CD4-positive, CD25-positive, alpha-beta regulatory T cell (primary cell): ENCODE data around the gene DIP2B. TPM values are rescaled to one million over a fixed set of nuclear protein-coding genes. Genes with fewer than 3 reads are reported as not detected.
A peak's percentile ranks its signal among the peaks of the same experiment; 100 is the strongest.

Experiments
- ATAC-seq, 2 donors: fragments of 150-1000 bp; cut with Tn5 transposase; one replicate each; pipeline ENCODE4 v1.10.0; 2021; ENCODE audit warnings: low read depth in 2 of 2, moderate number of reproducible peaks in 2 of 2, moderate library complexity in 1 of 2
- DNase-seq, 3 donors: peaks; one replicate each; pipeline versions ENCODE4 v3.0.0 to v3.0.0-alpha.2; 2012 to 2022; ENCODE audit warnings: mixed read lengths in 1 of 3
- H3K27ac ChIP-seq: one replicate; pipeline ENCODE4 v1.7.0; 2013; ENCODE audit warnings: mild to moderate bottlenecking, low read length; ENCODE audit not compliant: insufficient read depth, poor library complexity, severe bottlenecking
- H3K27me3 ChIP-seq: one replicate; pipeline ENCODE4 v1.7.0; 2013; ENCODE audit warnings: low read length; ENCODE audit not compliant: control insufficient read depth, insufficient read depth
- H3K36me3 ChIP-seq: one replicate; pipeline ENCODE4 v1.7.0; 2013; ENCODE audit warnings: mild to moderate bottlenecking, low read length, moderate library complexity; ENCODE audit not compliant: control insufficient read depth, insufficient read depth
- H3K4me1 ChIP-seq: 2 replicates; pipeline ENCODE4 v1.7.0; 2013; ENCODE audit warnings: mild to moderate bottlenecking, low read length; ENCODE audit not compliant: insufficient read depth, control insufficient read depth, poor library complexity, severe bottlenecking
- H3K4me3 ChIP-seq: one replicate; pipeline ENCODE4 v1.7.0; 2013; ENCODE audit warnings: low read depth, mild to moderate bottlenecking, low read length, moderate library complexity
- H3K9me3 ChIP-seq, 2 experiments: 1 replicate in 1 of 2; 2 replicates in 1 of 2; pipeline ENCODE4 v1.7.0; 2013; ENCODE audit warnings: low read length in 2 of 2, mild to moderate bottlenecking in 1 of 2, moderate library complexity in 1 of 2; ENCODE audit not compliant: control insufficient read depth in 2 of 2
- H3K27ac Mint-ChIP-seq, 3 donors: one replicate each; pipeline ENCODE4 v1.8.0; 2020 to 2022; ENCODE audit warnings: mild to moderate bottlenecking in 3 of 3, mixed read lengths in 3 of 3, moderate library complexity in 2 of 3
- H3K27me3 Mint-ChIP-seq: one replicate; pipeline ENCODE4 v1.8.0; 2022; ENCODE audit warnings: mild to moderate bottlenecking, mixed read lengths
- H3K36me3 Mint-ChIP-seq: one replicate; pipeline ENCODE4 v1.8.0; 2020; ENCODE audit warnings: mixed read lengths
- H3K4me1 Mint-ChIP-seq, 4 donors: one replicate each; pipeline ENCODE4 v1.8.0; 2020 to 2022; ENCODE audit warnings: mixed read lengths in 4 of 4, mild to moderate bottlenecking in 1 of 4
- H3K4me3 Mint-ChIP-seq, 4 donors: one replicate each; pipeline ENCODE4 v1.8.0; 2020 to 2022; ENCODE audit warnings: mild to moderate bottlenecking in 4 of 4, mixed read lengths in 4 of 4, moderate library complexity in 3 of 4
- H3K9me3 Mint-ChIP-seq, 7 donors: one replicate each; pipeline ENCODE4 v1.8.0; 2020 to 2022; ENCODE audit warnings: mixed read lengths in 7 of 7, mild to moderate bottlenecking in 3 of 7, moderate library complexity in 2 of 7
- polyA plus RNA-seq, 4 donors: library from polyadenylated mRNA; unstranded; fragments of 300-500 nt; fragmentation: Illumina TruSeq; gene quantifications; one replicate each; pipeline ENCODE4 v1.2.3, GENCODE V29; 2021
- total RNA-seq: library from RNA; stranded (reverse); gene quantifications from one replicate; pipeline ENCODE4 v1.2.3, GENCODE V29; 2022

DIP2B gene
- total and polyA plus RNA-seq, 5 donors from 2014 or later: 12.2 to 47.5 (median 15.2) TPM

GRCh38 chr12:50564237-50564947, 59.6 kb downstream of the DIP2B start:
- Histone ChIP-seq H3K4me1 (peaks cover 9% of the 10 kb centered on the region), H3K27ac (no peak overlapping the region), H3K27me3 (no peaks in the 10 kb centered on the region), H3K36me3 (no peaks in the 10 kb centered on the region), H3K4me3 (no peak overlapping the region), H3K9me3 (no peaks in the 10 kb centered on the region)
- Mint-ChIP-seq H3K9me3 (peaks cover 0 to 1% (median 0%) of the 10 kb centered on the region in 7 donors), H3K27me3 (no peaks in the 10 kb centered on the region), H3K4me1 (peaks cover 32 to 78% (median 54%) of the 10 kb centered on the region in 4 donors), H3K4me3 (no peak overlapping the region), H3K27ac (peak overlapping the region; percentile 60 to 89 (median 64)), H3K36me3 (peaks cover 8% of the 10 kb centered on the region)
- DNase-seq (no peak), ATAC-seq (no peak)

- Histone ChIP-seq H3K9me3 (no peaks in the 10 kb centered on the region), H3K4me3 (no peak overlapping the region), H3K4me1 (peaks cover 11% of the 10 kb centered on the region), H3K36me3 (no peaks in the 10 kb centered on the region), H3K27ac (no peak overlapping the region), H3K27me3 (no peaks in the 10 kb centered on the region)
- ATAC-seq: no peak
- Mint-ChIP-seq H3K4me1 (peaks cover 33 to 78% (median 54%) of the 10 kb centered on the region in 4 donors), H3K27ac (peak overlapping the region in 2 of 3 donors; percentile 19 to 60), H3K27me3 (no peaks in the 10 kb centered on the region), H3K9me3 (peaks cover 0 to 1% (median 0%) of the 10 kb centered on the region in 7 donors), H3K4me3 (peak overlapping the region in 1 of 4 donors; percentile 18), H3K36me3 (peaks cover 8% of the 10 kb centered on the region)
- DNase-seq: no peak
Measured at GRCh38 chr12:50564948-50565297, 60.1 kb downstream of the DIP2B start.

GRCh38 chr12:50566066-50566465, 61.3 kb downstream of the DIP2B start:
- ATAC-seq: no peak
- no peak overlapping the region for H3K4me3 Mint-ChIP-seq
- Histone ChIP-seq H3K36me3 (no peaks in the 10 kb centered on the region), H3K27ac (no peak overlapping the region), H3K27me3 (no peaks in the 10 kb centered on the region), H3K9me3 (no peaks in the 10 kb centered on the region), H3K4me1 (peaks cover 11% of the 10 kb centered on the region), H3K4me3 (no peak overlapping the region)
- peak overlapping the region in 1 of 3 donors; percentile 80 for H3K27ac Mint-ChIP-seq
- no peaks in the 10 kb centered on the region for H3K27me3 Mint-ChIP-seq
- H3K4me1 Mint-ChIP-seq: peaks cover 34 to 81% (median 56%) of the 10 kb centered on the region in 4 donors
- peaks cover 8% of the 10 kb centered on the region for H3K36me3 Mint-ChIP-seq
- H3K9me3 Mint-ChIP-seq: peaks cover 0 to 1% (median 0%) of the 10 kb centered on the region in 7 donors
- no peak for DNase-seq

- H3K27ac ChIP-seq: no peak overlapping the region
- no peaks in the 10 kb centered on the region for H3K9me3 ChIP-seq
- Mint-ChIP-seq H3K4me1 (peaks cover 26 to 76% (median 54%) of the 10 kb centered on the region in 4 donors), H3K27me3 (no peaks in the 10 kb centered on the region), H3K27ac (peak overlapping the region in 2 of 3 donors; percentile 53 to 78), H3K4me3 (peak overlapping the region in 1 of 4 donors; percentile 5), H3K36me3 (peaks cover 4% of the 10 kb centered on the region), H3K9me3 (peaks cover 0 to 1% (median 0%) of the 10 kb centered on the region in 7 donors)
- no peak overlapping the region for H3K4me3 ChIP-seq
- ATAC-seq (no peak), DNase-seq (no peak)
- peaks cover 11% of the 10 kb centered on the region for H3K4me1 ChIP-seq
- no peaks in the 10 kb centered on the region for H3K27me3 ChIP-seq
- no peaks in the 10 kb centered on the region for H3K36me3 ChIP-seq
Measured at GRCh38 chr12:50567926-50568325, 63.1 kb downstream of the DIP2B start.

GRCh38 chr12:50568338-50569091, 63.7 kb downstream of the DIP2B start:
- Mint-ChIP-seq H3K4me1 (peaks cover 27 to 76% (median 58%) of the 10 kb centered on the region in 4 donors), H3K9me3 (peaks cover 0 to 1% (median 0%) of the 10 kb centered on the region in 7 donors), H3K27me3 (no peaks in the 10 kb centered on the region), H3K27ac (peak overlapping the region in 1 of 3 donors; percentile 68), H3K4me3 (no peak overlapping the region), H3K36me3 (peaks cover 4% of the 10 kb centered on the region)
- Histone ChIP-seq H3K36me3 (no peaks in the 10 kb centered on the region), H3K4me3 (no peak overlapping the region), H3K27me3 (no peaks in the 10 kb centered on the region), H3K9me3 (no peaks in the 10 kb centered on the region), H3K27ac (no peak overlapping the region), H3K4me1 (peaks cover 13% of the 10 kb centered on the region)
- DNase-seq (no peak), ATAC-seq (no peak)

GRCh38 chr12:50569321-50569720, 64.5 kb downstream of the DIP2B start:
- H3K4me1 Mint-ChIP-seq: peaks cover 28 to 75% (median 55%) of the 10 kb centered on the region in 4 donors
- H3K27me3 ChIP-seq: no peaks in the 10 kb centered on the region
- H3K36me3 Mint-ChIP-seq: peaks cover 4% of the 10 kb centered on the region
- no peak overlapping the region for H3K4me3 Mint-ChIP-seq
- peaks cover 16% of the 10 kb centered on the region for H3K4me1 ChIP-seq
- H3K36me3 ChIP-seq: no peaks in the 10 kb centered on the region
- no peak overlapping the region for H3K27ac Mint-ChIP-seq
- H3K4me3 ChIP-seq: no peak overlapping the region
- H3K27ac ChIP-seq: no peak overlapping the region
- no peak for ATAC-seq
- H3K9me3 Mint-ChIP-seq: peaks cover 0 to 1% (median 0%) of the 10 kb centered on the region in 7 donors
- DNase-seq: no peak
- no peaks in the 10 kb centered on the region for H3K9me3 ChIP-seq
- no peaks in the 10 kb centered on the region for H3K27me3 Mint-ChIP-seq

- no peaks in the 10 kb centered on the region for H3K36me3 ChIP-seq
- Mint-ChIP-seq H3K27ac (no peak overlapping the region), H3K36me3 (peaks cover 4% of the 10 kb centered on the region), H3K4me3 (no peak overlapping the region), H3K9me3 (peaks cover 0 to 1% (median 0%) of the 10 kb centered on the region in 7 donors), H3K27me3 (no peaks in the 10 kb centered on the region), H3K4me1 (peaks cover 26 to 74% (median 51%) of the 10 kb centered on the region in 4 donors)
- DNase-seq (no peak), ATAC-seq (no peak)
- no peak overlapping the region for H3K27ac ChIP-seq
- H3K27me3 ChIP-seq: no peaks in the 10 kb centered on the region
- peaks cover 16% of the 10 kb centered on the region for H3K4me1 ChIP-seq
- no peaks in the 10 kb centered on the region for H3K9me3 ChIP-seq
- H3K4me3 ChIP-seq: no peak overlapping the region
Measured at GRCh38 chr12:50569876-50570275, 65.1 kb downstream of the DIP2B start.
